ENCODE results near the gene RIN2.

Gene RIN2

GRCh38 chr20:19765266-19765665 lies 7.2 kb downstream of the RIN2 start:
- DNase-seq = no peak

GRCh38 chr20:19765913-19766312 lies 7.9 kb downstream of the RIN2 start:
- DNase-seq = no peak

GRCh38 chr20:19767070-19767469 lies 9.0 kb downstream of the RIN2 start:
- no peak for DNase-seq

GRCh38 chr20:19768325-19768842 lies 10.3 kb downstream of the RIN2 start:
- DNase-seq = no peak

GRCh38 chr20:19769507-19769906 lies 11.4 kb downstream of the RIN2 start:
- DNase-seq = no peak

- DNase-seq = no peak
Observed at GRCh38 chr20:19770375-19770774, 12.3 kb downstream of the RIN2 start.

- no peak for DNase-seq
Observed at GRCh38 chr20:19771031-19771430, 13.0 kb downstream of the RIN2 start.

- no peak for DNase-seq
Observed at GRCh38 chr20:19773471-19773870, 15.4 kb downstream of the RIN2 start.

- no peak for DNase-seq
Observed at GRCh38 chr20:19774135-19774933, 16.3 kb downstream of the RIN2 start.

GRCh38 chr20:19775353-19776253 lies 17.5 kb downstream of the RIN2 start:
- DNase-seq = no peak

- DNase-seq = no peak
Observed at GRCh38 chr20:19777315-19777714, 19.3 kb downstream of the RIN2 start.

GRCh38 chr20:19777981-19778380 lies 19.9 kb downstream of the RIN2 start:
- no peak for DNase-seq

GRCh38 chr20:19778404-19778803 lies 20.3 kb downstream of the RIN2 start:
- no peak for DNase-seq

- DNase-seq = no peak
Observed at GRCh38 chr20:19779634-19780033, 21.6 kb downstream of the RIN2 start.

GRCh38 chr20:19780261-19780660 lies 22.2 kb downstream of the RIN2 start:
- DNase-seq = no peak

GRCh38 chr20:19781235-19781634 lies 23.2 kb downstream of the RIN2 start:
- DNase-seq = no peak

GRCh38 chr20:19782669-19783068 lies 24.6 kb downstream of the RIN2 start:
- no peak for DNase-seq

- DNase-seq = no peak
Observed at GRCh38 chr20:19783966-19784401, 25.9 kb downstream of the RIN2 start.

- no peak for DNase-seq
Observed at GRCh38 chr20:19784511-19785172, 26.6 kb downstream of the RIN2 start.

GRCh38 chr20:19785173-19785982 lies 27.3 kb downstream of the RIN2 start:
- DNase-seq = no peak

- no peak for DNase-seq
Observed at GRCh38 chr20:19785983-19786285, 27.9 kb downstream of the RIN2 start.

- DNase-seq = no peak
Observed at GRCh38 chr20:19786311-19786710, 28.3 kb downstream of the RIN2 start.

GRCh38 chr20:19787366-19787765 lies 29.3 kb downstream of the RIN2 start:
- DNase-seq = no peak

Measured in activated effector memory CD4-positive, alpha-beta T cell treated with Interleukin-2 at 50 U/mL for 16 hours (primary cell).